Dermis blood vessel endothelial cell (primary cell): ENCODE data around the gene KRT82. TPM values are rescaled to one million over a fixed set of nuclear protein-coding genes. Genes with fewer than 3 reads are reported as not detected.

Experiments used
- DNase-seq: peaks from one replicate; pipeline ENCODE4 v3.0.0; 2010
- total RNA-seq: library from RNA; depleted of rRNA; stranded (reverse); fragments of >200 nt; gene quantifications from 2 replicates; pipeline ENCODE4 v1.2.3, GENCODE V29; 2014

KRT82 gene
- total RNA-seq, 1 donor from 2014 or later = not detected

DNA sequence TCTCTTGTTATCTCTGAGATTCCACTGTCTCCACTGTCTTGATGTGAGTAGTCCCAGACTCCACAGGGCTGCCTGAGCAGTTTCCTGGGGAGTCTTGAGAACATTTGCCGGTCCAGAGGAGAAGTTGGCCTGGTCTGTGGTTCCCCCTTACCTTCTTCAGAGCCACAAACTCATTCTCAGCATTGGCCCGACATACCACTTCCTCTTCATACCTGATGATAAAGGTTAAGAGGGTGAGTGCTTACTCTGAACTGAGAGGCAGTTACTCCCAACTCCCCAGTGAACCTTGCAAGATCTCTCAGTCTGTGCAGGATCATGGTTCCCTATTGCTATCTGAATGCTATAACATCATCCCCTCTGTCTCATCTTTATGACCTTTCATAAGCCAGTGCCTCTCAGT lies 23.3 kb downstream of the KRT82 start:
- no peak for DNase-seq

DNA sequence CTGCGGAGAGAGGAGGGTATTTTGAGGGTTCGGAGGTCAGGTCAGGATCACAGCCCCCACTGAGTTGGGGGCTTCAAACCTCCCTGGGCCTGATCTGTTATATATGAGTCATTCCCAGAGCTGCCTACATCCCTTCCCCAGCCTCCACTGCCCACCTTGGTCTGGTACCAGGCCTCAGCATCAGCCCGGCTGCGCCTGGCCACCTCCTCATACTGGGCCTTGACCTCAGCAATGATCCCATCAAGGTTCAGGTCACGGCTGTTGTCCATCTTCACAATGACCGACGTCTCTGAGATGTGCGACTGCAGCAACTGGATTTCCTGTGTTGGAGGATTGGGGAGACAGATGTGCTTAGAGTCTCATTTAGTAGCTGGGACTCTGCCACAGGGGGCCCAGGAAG lies 24.9 kb downstream of the KRT82 start:
- DNase-seq = no peak

DNA sequence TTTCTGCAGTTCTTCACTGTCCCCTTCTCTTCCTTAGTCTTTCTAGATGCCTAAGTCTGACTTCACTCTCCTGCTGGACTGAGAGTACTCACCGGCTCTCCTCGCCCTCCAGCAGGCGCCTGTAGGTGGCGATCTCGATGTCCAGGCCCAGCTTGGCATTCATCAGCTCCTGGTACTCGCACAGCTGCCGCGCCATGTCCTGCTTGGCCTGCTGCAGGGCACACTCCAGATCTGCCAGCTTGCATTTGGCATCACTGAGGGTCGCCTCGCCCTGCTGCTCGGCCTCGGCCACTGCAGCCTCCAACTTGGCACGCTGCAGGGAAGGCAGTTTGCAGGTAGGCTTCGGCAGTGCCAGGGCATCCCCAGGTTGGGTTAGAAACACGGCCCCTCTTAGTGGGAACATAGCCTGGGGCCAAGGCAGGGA lies 25.9 kb downstream of the KRT82 start:
- peak; percentile 44 for DNase-seq

DNA sequence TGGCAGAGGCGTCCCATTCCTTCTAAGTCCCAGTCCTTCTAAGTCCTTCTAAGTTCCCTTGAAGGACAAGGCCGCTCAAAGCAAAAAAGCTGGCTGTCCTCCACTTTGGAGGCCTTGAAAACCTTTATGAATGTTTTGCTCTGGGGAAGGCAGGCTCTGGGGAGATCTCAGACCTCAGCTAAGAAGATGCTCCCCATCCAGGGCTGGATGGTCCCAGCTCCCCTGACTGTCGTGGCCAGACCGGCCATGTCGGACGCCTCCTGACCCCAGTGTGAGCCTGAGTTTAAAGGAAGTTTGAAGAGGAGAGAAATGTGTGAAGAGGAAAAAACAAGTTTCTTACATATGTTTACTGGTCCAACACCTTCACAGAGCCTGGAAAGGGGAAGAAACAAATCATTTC lies 26.6 kb downstream of the KRT82 start:
- DNase-seq = no peak

DNA sequence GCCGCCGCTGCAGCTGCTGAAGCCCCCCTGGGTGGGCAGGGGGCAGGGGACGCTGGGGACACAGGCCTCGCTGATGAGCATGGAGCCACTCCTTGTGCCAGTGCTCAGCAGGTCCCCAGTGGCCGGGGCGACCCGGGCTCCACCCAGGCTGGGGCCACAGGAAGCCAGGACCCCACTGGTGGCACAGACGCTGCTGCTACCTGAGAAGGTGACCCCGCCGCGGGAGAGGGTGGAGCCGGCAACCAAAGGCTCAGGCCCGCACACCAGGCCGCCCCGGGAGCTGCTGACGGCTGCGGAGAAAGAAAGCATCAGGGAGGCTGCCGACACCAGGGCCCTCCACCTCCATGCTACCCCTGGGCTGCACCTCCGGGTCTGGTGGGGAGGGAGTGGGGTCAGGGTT lies 28.0 kb downstream of the KRT82 start:
- DNase-seq = no peak

DNA sequence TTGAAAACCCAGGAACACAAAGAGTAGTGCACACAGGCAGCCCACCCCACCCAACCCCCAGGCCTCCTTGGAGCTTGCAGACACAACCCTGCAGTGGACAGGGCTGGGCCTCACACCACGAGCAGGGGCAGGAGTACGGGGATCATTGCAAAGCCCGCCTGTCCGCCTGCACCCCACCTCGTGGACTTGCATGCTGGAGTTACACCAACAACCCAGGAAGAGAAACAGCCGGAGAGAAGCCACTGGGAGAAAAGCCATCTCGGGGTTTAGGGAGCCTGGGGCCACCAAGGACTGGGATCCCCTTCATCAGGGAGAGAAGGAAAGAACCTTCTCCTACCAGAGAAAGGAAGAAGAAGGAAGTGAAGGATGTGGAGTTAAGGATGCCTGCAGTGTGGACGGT lies 28.9 kb downstream of the KRT82 start:
- no peak for DNase-seq

DNA sequence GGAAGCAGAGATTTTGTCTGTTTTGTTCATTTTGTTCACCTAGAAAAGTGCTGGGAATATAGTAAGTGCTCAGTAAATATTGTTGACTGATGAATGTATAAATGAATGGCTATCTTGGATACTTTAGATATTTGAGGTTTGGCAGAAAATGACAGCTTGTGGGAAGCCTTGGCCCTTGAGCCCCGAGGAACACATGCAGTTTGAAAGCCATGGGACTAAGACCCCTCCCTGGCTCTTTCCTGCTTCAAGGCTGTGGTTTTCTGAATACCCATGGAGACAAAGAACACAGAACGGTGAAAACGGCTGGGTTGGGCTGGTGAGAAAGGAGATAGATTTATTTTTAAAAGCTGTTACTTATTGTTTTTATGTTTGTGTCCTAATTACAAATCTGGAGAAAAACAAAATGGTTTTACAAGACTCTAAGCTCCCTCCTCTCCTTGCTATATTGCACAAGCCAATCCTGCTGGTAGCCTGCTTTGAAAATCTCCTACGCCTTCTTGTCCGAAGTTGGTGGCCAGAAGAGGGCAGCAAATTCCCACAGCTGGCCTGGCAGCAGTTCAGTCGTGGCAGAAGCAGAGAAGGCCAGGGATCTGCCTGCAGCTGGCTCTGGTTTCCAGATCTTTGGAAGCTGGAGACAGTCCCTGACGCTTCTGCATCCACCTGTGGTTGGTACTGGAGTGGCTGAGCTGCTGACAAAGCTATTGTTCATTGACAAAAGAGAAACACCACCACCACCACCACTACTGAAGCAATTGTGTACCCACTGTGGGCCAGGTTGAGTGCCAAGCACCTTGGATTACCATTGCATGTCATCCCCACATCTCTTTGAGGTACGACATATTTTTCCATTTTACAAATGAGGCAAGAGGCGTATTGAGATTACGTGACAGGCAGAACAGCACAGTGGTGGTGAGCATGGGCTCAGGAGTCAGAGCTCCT lies 33.6 kb downstream of the KRT82 start:
- peak; percentile 86 for DNase-seq

DNA sequence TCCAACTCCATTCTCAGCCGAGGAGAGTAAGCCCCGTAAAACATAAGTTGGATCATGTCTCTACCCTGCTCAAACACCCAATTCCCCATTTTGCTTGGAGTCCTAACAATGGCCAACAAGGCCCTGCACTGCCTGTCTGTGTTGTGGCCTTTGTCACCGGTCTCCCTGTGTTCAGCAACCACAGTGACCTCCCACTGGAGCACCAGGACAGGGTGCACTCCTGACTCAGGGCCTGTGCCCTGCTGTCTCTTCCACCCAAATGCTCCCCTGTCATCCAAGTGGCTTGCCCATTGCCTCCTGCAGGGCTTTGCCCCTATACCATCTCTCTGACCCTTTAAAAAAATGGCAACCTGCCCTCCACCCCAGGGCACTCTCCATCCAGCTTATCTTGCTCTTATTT lies 34.4 kb downstream of the KRT82 start:
- no peak for DNase-seq

DNA sequence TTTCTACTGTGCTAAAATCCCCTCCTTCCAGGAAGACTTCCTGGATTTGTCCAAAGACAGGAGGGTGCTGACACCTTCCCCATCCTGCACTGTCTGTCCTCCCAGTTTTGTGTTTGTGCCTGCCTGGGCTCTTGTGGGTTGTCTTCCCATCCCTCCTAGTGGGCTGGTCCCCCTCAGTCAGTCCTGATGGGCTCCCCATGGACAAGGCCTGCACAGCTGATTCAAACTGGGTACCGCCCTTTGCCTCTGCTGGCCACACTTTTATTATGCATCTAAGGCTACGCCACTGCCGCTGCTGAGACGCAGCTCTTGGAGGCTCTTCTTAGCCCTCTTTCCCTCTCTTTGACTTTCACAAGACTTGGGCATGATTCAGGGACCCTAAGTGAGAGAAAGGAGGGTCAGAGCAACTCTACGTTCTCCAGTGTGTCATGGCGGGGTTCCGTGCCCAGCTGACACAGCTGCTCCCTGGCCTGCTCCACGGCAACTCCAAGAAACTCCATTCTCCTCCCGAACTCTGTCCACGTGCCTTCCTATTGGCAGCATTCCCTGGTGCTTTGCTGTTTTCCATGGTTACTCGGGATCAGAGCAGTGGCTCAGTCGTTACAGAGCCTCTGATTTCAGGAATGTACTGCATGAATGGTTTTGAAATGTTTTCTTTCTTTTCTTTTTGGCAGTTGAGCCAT lies 35.1 kb downstream of the KRT82 start:
- peak; percentile 33 for DNase-seq

DNA sequence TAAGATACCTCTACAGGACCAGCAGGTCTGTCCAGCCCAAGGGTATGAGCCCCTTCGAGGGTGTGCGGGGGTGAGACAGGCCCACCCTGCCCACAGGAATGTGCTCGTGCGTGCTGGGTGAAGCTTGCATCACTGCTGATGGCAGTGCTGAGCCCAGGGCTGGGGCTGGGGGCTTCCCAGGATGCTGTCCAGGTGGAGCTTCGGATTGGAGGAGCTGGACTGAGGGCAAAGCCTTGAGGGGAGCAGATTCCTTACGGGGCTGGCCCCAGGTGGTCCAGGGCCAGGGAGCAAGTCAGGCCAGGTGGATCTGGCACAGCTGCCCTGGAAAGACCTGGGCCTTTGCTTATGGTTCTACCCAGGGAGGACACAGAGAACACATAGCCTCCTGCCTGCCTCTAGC lies 36.3 kb downstream of the KRT82 start:
- no peak for DNase-seq

DNA sequence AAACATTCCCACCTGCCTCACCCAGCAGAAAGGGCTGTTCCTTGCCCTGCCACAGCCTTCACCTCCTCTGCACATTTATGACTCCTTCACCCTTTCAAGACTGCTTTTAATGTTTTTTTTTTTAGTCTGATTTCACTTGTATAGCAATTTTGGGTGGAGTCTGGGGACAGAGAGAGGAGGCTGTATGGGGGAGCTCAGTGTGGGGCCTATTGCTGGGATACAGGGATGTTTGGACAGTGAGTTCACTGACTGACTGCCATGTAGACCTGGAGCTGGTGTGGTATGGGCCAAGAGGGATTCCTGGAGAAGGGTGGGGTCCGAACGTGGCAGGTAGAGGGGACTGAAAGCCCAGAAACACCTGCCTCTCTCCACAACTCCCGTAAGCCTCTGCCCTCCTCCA lies 36.9 kb downstream of the KRT82 start:
- DNase-seq = no peak

DNA sequence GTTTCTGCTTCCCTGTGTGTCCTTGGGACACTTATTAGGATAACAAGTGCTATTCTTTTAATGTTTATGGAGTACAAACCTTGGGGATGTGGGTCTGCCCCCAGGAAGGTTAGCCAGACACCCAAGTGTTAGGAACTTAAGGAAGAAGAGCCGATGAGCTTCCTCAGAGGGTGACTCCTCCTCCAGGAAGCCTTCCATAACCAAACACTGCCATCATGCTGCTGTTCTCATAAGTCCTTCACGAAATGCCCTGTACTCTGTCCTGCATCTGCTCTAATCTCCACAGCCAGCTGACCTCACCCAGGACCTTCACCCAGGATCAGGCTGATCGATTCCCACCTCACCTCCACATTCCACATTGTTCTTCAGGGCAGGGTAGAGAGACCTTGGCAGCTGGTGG lies 37.6 kb downstream of the KRT82 start:
- DNase-seq = no peak

DNA sequence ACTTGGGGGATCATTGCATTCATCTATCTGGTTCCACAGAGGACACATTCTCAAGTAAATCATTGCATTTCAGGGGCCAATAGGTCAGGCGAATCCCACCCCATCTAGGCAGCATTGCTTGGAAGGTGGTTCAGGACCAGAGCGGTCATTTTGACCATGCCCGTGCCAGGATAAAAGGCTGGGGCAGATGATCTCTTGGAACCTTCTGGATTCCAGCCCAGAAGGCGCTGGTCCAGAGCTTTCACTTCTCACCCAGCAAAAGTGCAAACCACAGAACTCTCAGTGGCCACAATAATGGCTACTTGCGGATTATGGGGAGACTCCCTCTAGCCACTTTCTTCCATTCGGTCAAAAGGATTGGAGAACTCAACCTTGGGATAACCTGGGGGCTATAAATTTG lies 38.3 kb downstream of the KRT82 start:
- no peak for DNase-seq

DNA sequence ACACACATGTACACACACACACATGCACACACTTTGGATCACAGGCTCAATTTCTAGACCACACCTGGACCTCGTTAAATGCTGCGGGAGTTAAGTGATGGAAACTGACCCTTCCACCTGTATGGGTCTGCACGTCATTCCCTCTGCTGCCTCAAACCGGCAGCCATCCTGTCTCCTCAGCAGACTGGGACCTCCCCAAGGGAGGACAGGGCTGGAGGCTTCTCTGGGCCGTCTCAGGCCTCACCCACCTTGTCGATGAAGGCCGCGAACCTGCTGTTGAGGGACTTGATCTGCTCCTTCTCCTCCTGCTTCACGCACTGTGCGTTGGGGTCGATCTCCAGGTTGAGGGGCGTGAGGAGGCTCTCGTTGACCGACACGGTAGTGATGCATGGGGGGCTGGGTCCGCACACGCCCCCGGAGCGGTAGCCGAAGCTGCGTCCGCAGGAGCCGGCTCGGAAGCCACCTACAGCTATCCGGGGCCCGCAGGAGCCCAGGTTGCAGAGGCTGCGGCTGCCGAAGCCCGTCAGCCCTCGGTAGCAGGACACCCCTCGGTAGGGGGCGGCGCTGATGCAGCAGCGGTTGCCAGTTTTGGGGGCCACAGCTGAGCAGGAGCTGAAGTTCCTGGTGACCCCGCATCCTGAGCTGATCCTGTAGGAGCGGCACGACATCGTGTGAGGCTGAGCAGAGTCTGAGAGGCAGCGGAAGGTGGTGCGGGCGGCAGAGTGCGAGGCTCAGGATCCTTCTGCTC lies 39.2 kb downstream of the KRT82 start, which contains the start of gene KRT85:
Gene KRT85 (minus strand): TSS at position 744 of the 748 bp plus-strand sequence. CDS start 76 bp downstream, at position 668.
- DNase-seq = no peak

DNA sequence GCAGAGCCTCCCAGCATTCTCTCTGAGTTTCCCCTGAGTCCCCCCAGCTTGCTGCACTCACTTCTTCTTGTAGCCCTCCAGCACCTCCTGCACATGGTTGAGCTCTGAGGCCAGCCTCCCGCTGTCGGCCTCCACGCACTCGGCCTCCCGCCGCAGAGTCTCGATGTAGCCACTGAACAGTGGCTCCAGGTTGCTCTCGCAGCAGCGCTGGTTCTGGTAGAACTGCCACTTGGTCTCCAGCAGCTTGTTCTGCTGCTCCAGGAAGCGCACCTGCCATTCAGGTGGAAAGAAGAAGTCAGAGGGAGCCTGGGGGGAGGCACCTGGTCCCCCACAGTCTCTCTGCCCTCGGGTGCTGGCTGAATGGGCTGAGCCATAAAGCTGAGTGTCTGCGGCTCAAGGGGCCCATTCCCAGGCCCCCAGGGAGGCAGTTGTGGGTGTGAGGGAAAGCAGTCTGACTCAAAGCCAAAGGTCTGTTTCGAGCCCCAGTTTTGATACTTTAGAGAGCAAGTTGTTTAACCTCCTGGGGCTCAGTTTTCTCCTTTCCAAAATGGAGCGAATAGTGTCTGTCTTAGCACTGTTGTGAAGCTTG lies 41.1 kb downstream of the KRT82 start:
- DNase-seq = no peak

DNA sequence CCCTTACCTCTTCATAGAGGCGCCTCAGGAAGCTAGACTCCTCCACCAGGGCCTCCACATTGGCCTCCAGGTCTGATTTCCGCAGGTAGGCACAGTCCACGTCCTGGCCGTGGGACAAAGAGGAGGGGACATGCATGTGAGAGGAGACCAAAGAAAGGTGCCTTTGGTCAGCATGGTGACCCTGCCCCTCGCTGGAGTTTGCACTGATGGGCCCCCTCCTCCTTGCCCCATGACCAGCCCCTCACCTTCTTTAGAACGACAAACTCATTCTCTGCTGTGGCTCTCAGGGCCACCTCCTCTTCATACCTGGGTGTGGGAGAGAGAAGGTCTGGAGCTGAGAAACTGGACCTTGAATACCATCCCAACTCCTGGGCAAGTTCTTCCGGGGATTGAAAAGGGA lies 42.1 kb downstream of the KRT82 start:
- no peak for DNase-seq

DNA sequence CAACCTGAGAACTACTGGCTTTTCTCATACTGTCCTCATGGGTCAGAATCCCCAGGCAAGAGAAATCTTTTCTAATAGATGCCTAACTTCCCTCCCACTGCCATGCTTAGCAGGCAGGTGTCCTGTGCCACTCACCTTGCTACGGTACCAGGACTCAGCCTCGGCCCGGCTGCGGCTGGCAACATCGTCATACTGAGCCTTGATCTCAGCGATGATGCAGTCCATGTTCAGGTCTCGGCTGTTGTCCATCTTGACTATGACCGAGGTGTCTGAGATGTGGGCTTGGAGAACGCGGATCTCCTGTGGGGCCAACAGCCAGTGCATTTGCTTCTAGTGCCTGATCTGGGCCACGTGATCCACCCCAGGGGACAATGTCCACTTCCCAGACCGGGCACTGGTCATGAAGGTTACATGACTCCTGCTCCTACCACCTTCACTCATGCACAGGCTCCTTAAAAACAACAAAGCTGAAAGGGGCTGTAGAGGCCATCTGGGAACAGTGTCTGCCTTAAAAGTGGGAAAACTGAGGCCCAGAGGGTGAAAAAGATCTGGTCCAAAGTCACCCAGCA lies 42.9 kb downstream of the KRT82 start:
- no peak for DNase-seq

DNA sequence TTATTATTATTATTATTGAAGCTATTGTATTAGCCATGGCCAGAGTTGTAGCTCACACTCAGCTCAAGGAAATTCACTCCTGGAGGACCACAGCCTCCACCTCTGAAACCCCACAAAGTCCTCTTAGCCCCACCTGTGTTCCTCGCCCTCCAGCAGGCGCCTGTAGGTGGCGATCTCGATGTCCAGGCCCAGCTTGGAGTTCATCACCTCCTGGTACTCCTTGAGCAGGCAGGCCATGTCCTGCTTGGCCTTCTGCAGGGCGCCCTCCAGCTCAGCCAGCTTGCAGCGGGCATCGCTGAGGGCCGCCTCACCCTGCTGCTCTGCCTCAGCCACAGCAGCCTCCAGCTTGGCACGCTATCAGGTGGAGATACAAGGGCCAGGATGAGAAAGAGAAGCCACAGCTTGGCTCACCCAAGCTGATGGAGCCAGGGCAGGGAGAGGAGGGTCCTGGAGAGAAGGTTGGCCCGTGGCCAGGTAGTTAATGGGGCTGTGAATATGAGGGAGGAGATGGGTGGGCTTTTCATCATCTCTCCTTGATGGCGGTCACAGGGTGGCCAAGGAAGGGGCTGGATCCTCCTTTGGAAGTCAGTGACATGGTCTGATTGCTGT lies 43.9 kb downstream of the KRT82 start:
- no peak for DNase-seq

DNA sequence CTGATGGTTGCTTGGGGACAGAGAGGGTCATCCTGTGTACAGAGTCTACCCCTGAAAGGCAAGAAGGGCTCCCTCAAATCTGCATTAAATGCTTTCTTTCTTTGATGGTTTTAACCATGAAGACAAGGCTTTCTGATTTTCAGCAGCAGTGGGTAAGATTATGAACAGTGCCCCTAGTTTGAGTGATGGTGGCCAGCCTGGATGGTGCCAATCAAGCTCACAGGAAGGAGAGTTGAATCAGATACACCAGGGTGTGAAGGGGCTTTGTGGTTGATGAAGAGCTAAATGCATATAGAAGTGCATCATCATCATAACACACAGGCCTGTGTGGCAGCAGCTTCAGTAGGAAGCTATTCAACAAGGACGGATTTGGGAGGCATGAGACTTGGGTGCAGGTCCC lies 44.6 kb downstream of the KRT82 start:
- no peak for DNase-seq

DNA sequence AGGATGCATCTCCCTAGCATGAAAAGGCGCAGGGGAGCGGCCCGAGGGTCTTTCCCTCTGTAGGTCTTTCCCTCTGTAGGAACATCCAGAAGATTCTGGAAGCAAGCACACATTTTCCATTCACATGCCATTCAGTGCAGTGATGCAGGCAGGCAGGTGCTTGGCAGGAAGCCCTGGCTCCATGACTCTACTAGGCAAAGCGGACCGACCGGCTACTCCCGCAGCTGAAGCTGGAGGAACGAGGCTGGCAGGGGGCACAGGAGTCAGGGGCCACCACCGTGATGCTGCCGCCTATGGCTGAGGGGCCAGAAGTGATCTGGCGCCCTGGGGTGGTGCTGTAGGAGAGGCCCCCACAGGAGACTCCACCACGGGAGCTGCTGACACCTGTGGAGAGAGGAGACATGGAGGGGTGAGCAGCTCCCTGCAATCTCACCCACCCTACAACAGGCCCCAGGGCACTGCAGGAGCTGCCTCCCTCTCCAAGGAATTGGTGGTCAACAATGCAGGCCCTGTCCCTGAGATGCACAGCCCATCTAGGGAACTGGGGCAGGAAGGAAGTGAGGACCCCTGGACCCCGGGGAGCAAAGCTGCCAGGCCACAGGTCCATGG lies 45.4 kb downstream of the KRT82 start:
- DNase-seq = no peak

DNA sequence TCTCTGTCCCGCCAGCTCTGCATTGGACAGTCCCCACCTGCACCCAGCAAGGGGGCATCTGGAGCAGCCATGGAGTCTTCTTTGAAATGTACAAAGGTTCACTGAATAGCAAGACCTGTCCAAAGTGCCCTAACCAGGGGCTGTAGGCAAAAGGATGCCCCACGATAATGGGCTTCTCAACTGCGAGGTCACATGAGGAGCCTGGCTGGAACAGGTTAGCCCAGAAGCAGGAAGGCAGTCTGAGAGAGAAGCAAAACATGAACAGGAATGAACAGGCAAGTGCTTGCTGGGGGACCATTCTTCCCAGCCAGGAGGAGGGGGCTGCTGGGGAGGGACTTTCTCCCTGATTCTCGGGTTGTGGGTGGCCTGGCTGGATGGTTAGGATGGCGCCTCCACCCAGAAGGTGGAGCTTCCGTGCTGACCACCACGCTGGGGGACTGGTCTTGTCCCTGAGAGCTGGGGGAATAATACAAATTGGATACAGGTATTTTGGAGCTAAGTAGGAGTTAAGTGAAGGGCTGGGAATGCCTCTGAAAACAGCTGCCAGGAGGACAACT lies 46.0 kb downstream of the KRT82 start:
- DNase-seq = no peak
